ENCODE measurements around the gene PLEK2. TPM values are rescaled to one million over a fixed set of nuclear protein-coding genes. Genes with fewer than 3 reads are reported as not detected.

Gene PLEK2
- total and polyA plus RNA-seq, 2 of the 13 experiments (the other 11 are each of a cell fraction or from before 2014, with no cell fraction given), result 0.26 to 1.5 TPM

GRCh38 chr14:67359775-67360469, 52.0 kb downstream of the PLEK2 start, which contains the start of the genes ATP6V1D and EIF2S1 (continued):
- TF ChIP-seq ZBTB4 (CRISPR knock-in tag; IDR thresholded peaks at IDR 0.05; ENCODE audit: borderline replicate concordance) (no peak), PHF8 (CRISPR knock-in tag; IDR thresholded peaks at IDR 0.05) (peak; percentile 90; the same call in 1 of the 2 replicates), ZNF432 (CRISPR knock-in tag; IDR thresholded peaks at IDR 0.05; ENCODE audit: borderline replicate concordance) (no peak), ZNF816 (CRISPR knock-in tag; IDR thresholded peaks at IDR 0.05; ENCODE audit: borderline replicate concordance) (peak; percentile 88), ZNF33B (CRISPR knock-in tag; IDR thresholded peaks at IDR 0.05) (no peak; the same call in 1 of the 2 replicates), ZNF598 (CRISPR knock-in tag; IDR thresholded peaks at IDR 0.05; ENCODE audit: borderline replicate concordance) (peak; percentile 64; the same call in 1 of the 2 replicates), ZNF234 (CRISPR knock-in tag; conservative IDR thresholded peaks at IDR 0.05) (no peak), SKIL (CRISPR knock-in tag; IDR thresholded peaks at IDR 0.05; ENCODE audit: borderline replicate concordance) (no peak), ZNF572 (CRISPR knock-in tag; IDR thresholded peaks at IDR 0.05) (0 out of 2 replicates have a peak, but pooled peaks have one; percentile 83), YY1 (IDR thresholded peaks at IDR 0.05; ENCODE audit: insufficient read depth, insufficient replicate concordance, low read depth, low read length) (no peak), RARA (CRISPR knock-in tag; IDR thresholded peaks at IDR 0.05) (no peak), ZNF883 (CRISPR knock-in tag; IDR thresholded peaks at IDR 0.05; ENCODE audit: not compliant biosample characterization) (peak; percentile 23), TCF7 (IDR thresholded peaks at IDR 0.05; ENCODE audit: low read depth) (no peak), SAP130 (CRISPR knock-in tag; IDR thresholded peaks at IDR 0.05; ENCODE audit: low read depth) (peak; percentile 99), ZNF546 (CRISPR knock-in tag; conservative IDR thresholded peaks at IDR 0.05) (no peak)
- TF ChIP-seq, protein P1, sequence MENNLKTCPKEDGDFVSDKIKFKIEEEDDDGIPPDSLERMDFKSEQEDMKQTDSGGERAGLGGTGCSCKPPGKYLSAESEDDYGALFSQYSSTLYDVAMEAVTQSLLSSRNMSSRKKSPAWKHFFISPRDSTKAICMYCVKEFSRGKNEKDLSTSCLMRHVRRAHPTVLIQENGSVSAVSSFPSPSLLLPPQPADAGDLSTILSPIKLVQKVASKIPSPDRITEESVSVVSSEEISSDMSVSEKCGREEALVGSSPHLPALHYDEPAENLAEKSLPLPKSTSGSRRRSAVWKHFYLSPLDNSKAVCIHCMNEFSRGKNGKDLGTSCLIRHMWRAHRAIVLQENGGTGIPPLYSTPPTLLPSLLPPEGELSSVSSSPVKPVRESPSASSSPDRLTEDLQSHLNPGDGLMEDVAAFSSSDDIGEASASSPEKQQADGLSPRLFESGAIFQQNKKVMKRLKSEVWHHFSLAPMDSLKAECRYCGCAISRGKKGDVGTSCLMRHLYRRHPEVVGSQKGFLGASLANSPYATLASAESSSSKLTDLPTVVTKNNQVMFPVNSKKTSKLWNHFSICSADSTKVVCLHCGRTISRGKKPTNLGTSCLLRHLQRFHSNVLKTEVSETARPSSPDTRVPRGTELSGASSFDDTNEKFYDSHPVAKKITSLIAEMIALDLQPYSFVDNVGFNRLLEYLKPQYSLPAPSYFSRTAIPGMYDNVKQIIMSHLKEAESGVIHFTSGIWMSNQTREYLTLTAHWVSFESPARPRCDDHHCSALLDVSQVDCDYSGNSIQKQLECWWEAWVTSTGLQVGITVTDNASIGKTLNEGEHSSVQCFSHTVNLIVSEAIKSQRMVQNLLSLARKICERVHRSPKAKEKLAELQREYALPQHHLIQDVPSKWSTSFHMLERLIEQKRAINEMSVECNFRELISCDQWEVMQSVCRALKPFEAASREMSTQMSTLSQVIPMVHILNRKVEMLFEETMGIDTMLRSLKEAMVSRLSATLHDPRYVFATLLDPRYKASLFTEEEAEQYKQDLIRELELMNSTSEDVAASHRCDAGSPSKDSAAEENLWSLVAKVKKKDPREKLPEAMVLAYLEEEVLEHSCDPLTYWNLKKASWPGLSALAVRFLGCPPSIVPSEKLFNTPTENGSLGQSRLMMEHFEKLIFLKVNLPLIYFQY (CRISPR knock-in tag; IDR thresholded peaks at IDR 0.05; ENCODE audit: borderline replicate concordance), result no peak
- TF ChIP-seq, protein P2, sequence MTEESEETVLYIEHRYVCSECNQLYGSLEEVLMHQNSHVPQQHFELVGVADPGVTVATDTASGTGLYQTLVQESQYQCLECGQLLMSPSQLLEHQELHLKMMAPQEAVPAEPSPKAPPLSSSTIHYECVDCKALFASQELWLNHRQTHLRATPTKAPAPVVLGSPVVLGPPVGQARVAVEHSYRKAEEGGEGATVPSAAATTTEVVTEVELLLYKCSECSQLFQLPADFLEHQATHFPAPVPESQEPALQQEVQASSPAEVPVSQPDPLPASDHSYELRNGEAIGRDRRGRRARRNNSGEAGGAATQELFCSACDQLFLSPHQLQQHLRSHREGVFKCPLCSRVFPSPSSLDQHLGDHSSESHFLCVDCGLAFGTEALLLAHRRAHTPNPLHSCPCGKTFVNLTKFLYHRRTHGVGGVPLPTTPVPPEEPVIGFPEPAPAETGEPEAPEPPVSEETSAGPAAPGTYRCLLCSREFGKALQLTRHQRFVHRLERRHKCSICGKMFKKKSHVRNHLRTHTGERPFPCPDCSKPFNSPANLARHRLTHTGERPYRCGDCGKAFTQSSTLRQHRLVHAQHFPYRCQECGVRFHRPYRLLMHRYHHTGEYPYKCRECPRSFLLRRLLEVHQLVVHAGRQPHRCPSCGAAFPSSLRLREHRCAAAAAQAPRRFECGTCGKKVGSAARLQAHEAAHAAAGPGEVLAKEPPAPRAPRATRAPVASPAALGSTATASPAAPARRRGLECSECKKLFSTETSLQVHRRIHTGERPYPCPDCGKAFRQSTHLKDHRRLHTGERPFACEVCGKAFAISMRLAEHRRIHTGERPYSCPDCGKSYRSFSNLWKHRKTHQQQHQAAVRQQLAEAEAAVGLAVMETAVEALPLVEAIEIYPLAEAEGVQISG (CRISPR knock-in tag; IDR thresholded peaks at IDR 0.05), result peak; percentile 99
